OCI-LY3 (cell line): ENCODE data around the gene MAPT.

ENCODE experiments used
- H2AFZ ChIP-seq: fragments of 200-600, 300-600 bp; shearing (Covaris generic); 2 replicates; pipeline ENCODE4 v1.6.0; 2014; ENCODE audit warnings: antibody characterized with exemption, low read depth, low read length
- H3K27ac ChIP-seq: fragments of 200-600, 300-600 bp; sonication (generic); 2 replicates; pipeline ENCODE4 v1.5.1; 2014; ENCODE audit warnings: mild to moderate bottlenecking, low read length, moderate library complexity, mixed read lengths
- H3K27me3 ChIP-seq: fragments of 200-600, 300-600 bp; sonication (generic); 2 replicates; pipeline ENCODE4 v1.6.1; 2014; ENCODE audit warnings: low read depth, low read length, mixed read lengths
- H3K36me3 ChIP-seq: fragments of 200-600, 300-600 bp; sonication (generic); replicated peaks from 2 replicates; pipeline ENCODE3; 2014; ENCODE audit warnings: low read depth, low read length, mixed read lengths
- H3K4me1 ChIP-seq: fragments of 300-600, 200-600 bp; sonication (generic); 2 replicates; pipeline ENCODE4 v1.6.1; 2014; ENCODE audit warnings: low read length, mixed read lengths
- H3K4me2 ChIP-seq: fragments of 200-600, 300-600 bp; sonication (generic); 2 replicates; pipeline ENCODE4 v1.6.1; 2014; ENCODE audit warnings: low read length, mixed read lengths
- H3K4me3 ChIP-seq: fragments of 300-600, 200-600 bp; sonication (generic); 2 replicates; pipeline ENCODE4 v1.5.1; 2014; ENCODE audit warnings: antibody characterized with exemption, mild to moderate bottlenecking, low read length, moderate library complexity
- H3K79me2 ChIP-seq: fragments of 300-600, 200-600 bp; shearing (Covaris generic); 2 replicates; pipeline ENCODE4 v1.6.1; 2014; ENCODE audit warnings: mild to moderate bottlenecking, low read length, mixed read lengths
- H3K9ac ChIP-seq: fragments of 300-600, 200-600 bp; shearing (Covaris generic); 2 replicates; pipeline ENCODE4 v1.6.0; 2014; ENCODE audit warnings: mild to moderate bottlenecking, low read length, moderate library complexity
- H3K9me3 ChIP-seq: fragments of 200-600, 300-600 bp; shearing (Covaris generic); 2 replicates; pipeline ENCODE4 v1.6.1; 2014; ENCODE audit warnings: low read length, mixed read lengths; ENCODE audit not compliant: insufficient read depth
- H4K20me1 ChIP-seq: fragments of 200-600, 300-600 bp; sonication (generic); 2 replicates; pipeline ENCODE4 v1.6.1; 2016; ENCODE audit warnings: low read length, mixed read lengths; ENCODE audit not compliant: insufficient read depth
- CTCF ChIP-seq: fragments of 200-600, 300-600 bp; sonication (generic); IDR thresholded peaks from 2 replicates; pipeline ENCODE4 v1.5.1; 2014; ENCODE audit warnings: antibody characterized with exemption, low read length, low read depth
- EZH2phosphoT487 ChIP-seq: fragments of 200-600 bp; shearing (Covaris generic); IDR thresholded peaks from 2 replicates; pipeline ENCODE4 v1.6.1; 2018; ENCODE audit warnings: antibody characterized with exemption, mixed run types, low read depth

MAPT gene

GRCh38 chr17:45987706-45988105 lies 93.4 kb downstream of the MAPT start:
- Histone ChIP-seq H2AFZ (no peak overlapping the region), H3K9ac (no peak overlapping the region), H3K27ac (no peak overlapping the region), H3K9me3 (no peaks in the 10 kb centered on the region), H3K4me2 (no peak overlapping the region), H3K4me1 (no peaks in the 10 kb centered on the region), H3K4me3 (no peak overlapping the region), H3K36me3 (no peaks in the 10 kb centered on the region), H3K79me2 (no peaks in the 10 kb centered on the region), H4K20me1 (no peaks in the 10 kb centered on the region), H3K27me3 (no peaks in the 10 kb centered on the region)
- TF ChIP-seq EZH2phosphoT487: no peak
- no peak for TF ChIP-seq CTCF

- no peak overlapping the region for H3K4me2 ChIP-seq
- H3K27ac ChIP-seq: no peak overlapping the region
- H2AFZ ChIP-seq: no peak overlapping the region
- H3K4me1 ChIP-seq: no peaks in the 10 kb centered on the region
- no peak for TF ChIP-seq EZH2phosphoT487
- TF ChIP-seq CTCF: no peak
- H3K27me3 ChIP-seq: no peaks in the 10 kb centered on the region
- H3K9ac ChIP-seq: no peak overlapping the region
- no peak overlapping the region for H3K4me3 ChIP-seq
- no peaks in the 10 kb centered on the region for H3K36me3 ChIP-seq
- H4K20me1 ChIP-seq: no peaks in the 10 kb centered on the region
- no peaks in the 10 kb centered on the region for H3K9me3 ChIP-seq
- H3K79me2 ChIP-seq: no peaks in the 10 kb centered on the region
Measured at GRCh38 chr17:45989759-45990158, 95.4 kb downstream of the MAPT start.

- Histone ChIP-seq H3K9ac (no peak overlapping the region), H3K4me2 (no peak overlapping the region), H3K4me1 (no peaks in the 10 kb centered on the region), H3K27me3 (no peaks in the 10 kb centered on the region), H3K4me3 (no peak overlapping the region), H3K27ac (no peak overlapping the region), H3K79me2 (no peaks in the 10 kb centered on the region), H3K9me3 (no peaks in the 10 kb centered on the region), H2AFZ (no peak overlapping the region), H3K36me3 (no peaks in the 10 kb centered on the region), H4K20me1 (no peaks in the 10 kb centered on the region)
- TF ChIP-seq EZH2phosphoT487 (no peak), CTCF (0 out of 2 replicates have a peak, but pooled peaks have one; percentile 3)
Measured at GRCh38 chr17:45990886-45991285, 96.5 kb downstream of the MAPT start.

- Histone ChIP-seq H3K27ac (no peak overlapping the region), H3K4me2 (no peak overlapping the region), H3K27me3 (no peaks in the 10 kb centered on the region), H3K79me2 (no peaks in the 10 kb centered on the region), H3K4me1 (no peaks in the 10 kb centered on the region), H4K20me1 (no peaks in the 10 kb centered on the region), H2AFZ (no peak overlapping the region), H3K36me3 (no peaks in the 10 kb centered on the region), H3K9ac (no peak overlapping the region), H3K4me3 (no peak overlapping the region), H3K9me3 (no peaks in the 10 kb centered on the region)
- TF ChIP-seq EZH2phosphoT487: no peak
- no peak for TF ChIP-seq CTCF
Measured at GRCh38 chr17:45991341-45991740, 97.0 kb downstream of the MAPT start.
